Subcutaneous abdominal adipose tissue (tissue), 5 donors: ENCODE measurements around the gene HIRIP3.

Experiments
- H3K27ac ChIP-seq: one replicate; pipeline ENCODE4 v1.7.0; 2013; ENCODE audit warnings: low read depth, mild to moderate bottlenecking, inconsistent platforms, low read length, moderate library complexity
- H3K27me3 ChIP-seq, 5 donors: one replicate each; pipeline ENCODE4 v1.7.0; 2013; ENCODE audit warnings: low read length in 5 of 5, inconsistent platforms in 1 of 5; ENCODE audit not compliant: control insufficient read depth in 5 of 5, insufficient read depth in 4 of 5
- H3K36me3 ChIP-seq, 5 donors: one replicate each; pipeline ENCODE4 v1.7.0; 2013; ENCODE audit warnings: low read length in 5 of 5; ENCODE audit not compliant: control insufficient read depth in 5 of 5, insufficient read depth in 5 of 5
- H3K4me1 ChIP-seq, 5 donors: one replicate each; pipeline ENCODE4 v1.7.0; 2013; ENCODE audit warnings: low read length in 5 of 5, mild to moderate bottlenecking in 3 of 5, moderate library complexity in 1 of 5; ENCODE audit not compliant: control insufficient read depth in 5 of 5, insufficient read depth in 5 of 5
- H3K4me3 ChIP-seq, 5 donors: one replicate each; pipeline ENCODE4 v1.7.0; 2013; ENCODE audit warnings: low read length in 5 of 5, low read depth in 1 of 5
- H3K9ac ChIP-seq, 5 donors: one replicate each; pipeline ENCODE4 v1.7.0; 2013; ENCODE audit warnings: low read length in 5 of 5, mild to moderate bottlenecking in 4 of 5, moderate library complexity in 3 of 5
- H3K9me3 ChIP-seq, 5 donors: one replicate each; pipeline ENCODE4 v1.7.0; 2013; ENCODE audit warnings: low read length in 5 of 5; ENCODE audit not compliant: control insufficient read depth in 5 of 5
- donor health status: healthy.
- donor health status: healthy.
- donor health status: healthy.
- donor health status: healthy.
- donor health status: healthy.

HIRIP3 gene

GRCh38 chr16:29975134-29975538, 20.3 kb downstream of the HIRIP3 start:
- Histone ChIP-seq H3K27ac (peak overlapping the region; percentile 69), H3K9ac (peak overlapping the region; percentile 81 to 93 (median 87)), H3K9me3 (no peaks in the 10 kb centered on the region), H3K36me3 (peaks cover 5 to 37% (median 28%) of the 10 kb centered on the region in 5 donors), H3K4me3 (peak overlapping the region; percentile 86 to 98 (median 90)), H3K4me1 (peaks cover 14 to 69% (median 39%) of the 10 kb centered on the region in 5 donors), H3K27me3 (no peaks in the 10 kb centered on the region)

DNA sequence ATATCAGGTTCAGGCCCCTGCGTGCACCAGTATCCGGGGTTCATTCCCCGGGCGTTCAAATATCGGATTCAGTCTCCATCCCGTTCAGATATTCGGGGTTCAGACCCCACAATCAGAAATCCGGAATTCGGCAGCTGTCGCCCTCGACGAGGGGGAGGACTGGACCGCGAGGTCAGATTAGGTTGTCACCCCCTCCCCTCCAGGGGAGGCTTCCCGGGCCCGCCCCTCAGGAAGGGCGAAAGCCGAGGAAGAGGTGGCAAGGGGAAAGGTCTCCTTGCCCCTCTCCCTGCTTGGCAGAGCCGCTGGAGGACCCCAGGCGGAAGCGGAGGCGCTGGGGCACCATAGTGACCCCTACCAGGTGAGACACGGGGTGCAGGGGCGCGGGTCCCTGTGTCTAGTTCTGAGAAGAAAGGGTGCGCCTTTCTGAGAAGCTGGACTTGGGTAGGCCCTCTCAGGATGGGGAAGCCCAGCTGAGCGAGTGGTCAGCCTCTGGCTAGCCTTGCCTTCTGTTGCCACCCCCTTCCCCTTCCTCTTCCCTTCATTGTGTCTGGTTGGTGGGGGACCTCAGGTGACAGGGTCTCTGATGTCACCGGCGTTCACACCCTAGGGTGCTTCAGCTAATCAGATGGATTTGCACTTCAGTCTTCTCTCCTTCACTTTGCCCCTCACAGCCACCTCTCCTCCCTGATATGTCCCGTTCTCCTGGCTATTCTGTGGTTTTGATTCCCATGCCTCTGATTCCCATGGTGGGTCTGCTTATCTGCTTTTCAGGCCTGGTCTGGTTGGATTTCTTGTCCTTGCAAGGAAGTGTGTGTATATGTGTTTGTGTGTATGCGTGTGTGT, 20.9 kb downstream of the HIRIP3 start:
- no peaks in the 10 kb centered on the region for H3K9me3 ChIP-seq
- peaks cover 12 to 62% (median 39%) of the 10 kb centered on the region in 5 donors for H3K4me1 ChIP-seq

DNA sequence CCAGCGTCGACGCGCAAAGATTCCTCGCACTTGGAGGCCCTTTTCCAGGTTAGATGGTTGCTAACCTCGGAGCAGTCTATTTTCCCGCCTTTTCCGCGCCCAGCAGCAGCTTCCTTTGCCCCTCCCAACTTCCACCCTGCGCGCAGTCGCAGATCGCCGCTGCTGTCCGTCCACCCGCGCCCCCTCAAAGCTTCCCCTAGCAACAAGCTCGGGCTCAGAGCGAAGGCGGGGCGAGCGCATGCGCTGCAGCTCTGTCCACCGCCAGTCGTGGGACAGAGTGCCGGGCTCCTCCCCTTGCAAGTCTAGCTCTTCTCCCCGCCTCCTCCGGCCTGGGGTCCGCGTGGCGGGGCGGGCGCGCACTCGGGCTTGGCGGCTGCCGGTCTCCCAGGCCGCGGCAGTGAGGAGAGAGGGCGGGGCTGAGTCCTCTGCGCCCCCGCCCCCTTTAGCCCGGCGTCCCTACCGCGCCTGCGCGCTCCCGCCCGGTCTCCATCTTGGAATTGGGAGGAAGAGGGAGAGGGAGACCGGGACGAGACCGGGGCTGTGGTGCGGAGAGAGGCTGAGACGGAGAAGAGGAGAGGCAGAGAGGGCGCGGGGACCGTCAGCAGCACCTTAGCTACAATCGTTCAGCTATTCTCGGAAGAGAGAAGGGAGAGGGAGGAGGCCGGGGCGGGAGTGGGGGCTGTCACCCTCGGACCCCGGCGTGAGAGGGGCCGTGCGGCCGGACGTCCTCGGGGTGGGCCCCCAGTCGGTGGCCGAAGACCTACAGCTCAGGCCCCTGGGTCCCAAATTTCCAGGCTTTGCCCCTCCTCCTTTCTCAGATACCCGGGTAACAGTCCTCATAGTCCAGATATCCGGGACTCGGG, 21.8 kb downstream of the HIRIP3 start, which contains the start of gene TAOK2:
Gene TAOK2 (plus strand): TSS at position 485 of the 863 bp plus-strand sequence. CDS start 3,905 bp downstream, outside the sequence.
- Histone ChIP-seq H3K27me3 (no peaks in the 10 kb centered on the region), H3K4me3 (peak within 1 kb of the TSS; percentile 86 to 98 (median 90)), H3K36me3 (peaks cover under 1 to 36% (median 22%) of the 10 kb centered on the region in 5 donors), H3K9me3 (no peaks in the 10 kb centered on the region), H3K4me1 (peaks cover 12 to 53% (median 39%) of the 10 kb centered on the region in 5 donors), H3K9ac (peak within 1 kb of the TSS; percentile 81 to 93 (median 87)), H3K27ac (peak within 1 kb of the TSS; percentile 69)

More for the DNA sequence above, 20.9 kb downstream of the HIRIP3 start:
- peaks cover 0 to 37% (median 25%) of the 10 kb centered on the region in 5 donors for H3K36me3 ChIP-seq
- H3K9ac ChIP-seq, result peak overlapping the region; percentile 81 to 93 (median 87)
- no peaks in the 10 kb centered on the region for H3K27me3 ChIP-seq
- H3K4me3 ChIP-seq, result peak overlapping the region; percentile 86 to 98 (median 90)
- peak overlapping the region; percentile 69 for H3K27ac ChIP-seq

GRCh38 chr16:29972992-29973383, 22.4 kb downstream of the HIRIP3 start:
- peaks cover 6 to 36% (median 22%) of the 10 kb centered on the region in 5 donors for H3K36me3 ChIP-seq
- no peaks in the 10 kb centered on the region for H3K27me3 ChIP-seq
- peaks cover 12 to 47% (median 39%) of the 10 kb centered on the region in 5 donors for H3K4me1 ChIP-seq
- no peaks in the 10 kb centered on the region for H3K9me3 ChIP-seq
- H3K4me3 ChIP-seq, result peak overlapping the region in 2 of 5 donors; percentile 13 to 14
- H3K27ac ChIP-seq, result peak overlapping the region; percentile 16
- no peak overlapping the region for H3K9ac ChIP-seq

- Histone ChIP-seq H3K4me3 (no peak overlapping the region), H3K27me3 (no peaks in the 10 kb centered on the region), H3K27ac (peak overlapping the region; percentile 16), H3K4me1 (peaks cover 12 to 42% (median 37%) of the 10 kb centered on the region in 5 donors), H3K36me3 (peaks cover 6 to 34% (median 21%) of the 10 kb centered on the region in 5 donors), H3K9ac (no peak overlapping the region), H3K9me3 (no peaks in the 10 kb centered on the region)
These were observed 22.9 kb downstream of the HIRIP3 start for GRCh38 chr16:29972500-29972899.

DNA sequence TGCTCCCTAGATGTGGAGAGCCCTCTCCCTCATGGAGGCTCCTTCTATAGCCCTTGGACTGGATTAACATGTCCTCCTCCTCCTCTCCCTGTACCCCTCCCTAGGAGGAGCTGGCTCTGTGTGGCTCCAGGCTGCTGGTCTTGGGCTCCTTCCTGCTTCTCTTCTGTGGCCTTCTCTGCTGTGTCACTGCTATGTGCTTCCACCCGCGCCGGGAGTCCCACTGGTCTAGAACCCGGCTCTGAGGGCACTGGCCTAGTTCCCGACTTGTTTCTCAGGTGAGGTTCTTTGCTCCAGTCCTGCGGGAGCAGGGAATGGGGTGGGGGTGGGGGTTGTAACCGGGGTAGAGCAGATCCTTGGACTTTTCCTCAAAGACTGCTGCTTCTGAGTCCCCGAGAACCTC, 24.1 kb downstream of the HIRIP3 start:
- Histone ChIP-seq H3K36me3 (peaks cover 6 to 32% (median 21%) of the 10 kb centered on the region in 5 donors), H3K9me3 (no peaks in the 10 kb centered on the region), H3K4me1 (peaks cover 12 to 30% (median 27%) of the 10 kb centered on the region in 5 donors), H3K4me3 (no peak overlapping the region), H3K9ac (no peak overlapping the region), H3K27me3 (no peaks in the 10 kb centered on the region), H3K27ac (no peak overlapping the region)

- Histone ChIP-seq H3K27me3 (no peaks in the 10 kb centered on the region), H3K9me3 (no peaks in the 10 kb centered on the region), H3K9ac (no peak overlapping the region), H3K27ac (no peak overlapping the region), H3K36me3 (peaks cover 6 to 32% (median 21%) of the 10 kb centered on the region in 5 donors), H3K4me3 (no peak overlapping the region), H3K4me1 (peaks cover 0 to 11% (median 8%) of the 10 kb centered on the region in 5 donors)
These were observed 27.2 kb downstream of the HIRIP3 start for GRCh38 chr16:29968205-29968604.

DNA sequence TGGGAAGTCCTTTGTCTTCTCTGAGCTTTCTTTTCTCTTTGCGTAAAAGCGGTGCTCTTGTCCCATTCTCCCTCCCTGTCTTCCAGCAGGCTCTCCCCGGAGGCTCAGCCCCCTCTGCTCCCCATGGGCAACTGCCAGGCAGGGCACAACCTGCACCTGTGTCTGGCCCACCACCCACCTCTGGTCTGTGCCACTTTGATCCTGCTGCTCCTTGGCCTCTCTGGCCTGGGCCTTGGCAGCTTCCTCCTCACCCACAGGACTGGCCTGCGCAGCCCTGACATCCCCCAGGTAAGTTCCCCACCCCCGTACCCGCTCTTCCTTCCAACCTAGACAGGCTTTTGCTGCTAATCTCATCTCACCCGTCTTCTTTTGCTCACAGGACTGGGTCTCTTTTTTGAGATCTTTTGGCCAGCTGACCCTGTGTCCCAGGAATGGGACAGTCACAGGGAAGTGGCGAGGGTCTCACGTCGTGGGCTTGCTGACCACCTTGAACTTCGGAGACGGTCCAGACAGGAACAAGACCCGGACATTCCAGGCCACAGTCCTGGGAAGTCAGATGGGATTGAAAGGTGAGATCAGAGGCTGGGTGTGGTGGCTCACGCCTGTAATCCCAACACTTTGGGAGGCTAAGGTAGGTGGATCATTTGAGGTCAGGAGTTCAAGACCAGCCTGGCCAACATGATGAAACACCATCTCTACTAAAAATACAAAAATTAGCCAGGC, 32.2 kb downstream of the HIRIP3 start:
- H3K27ac ChIP-seq, result peak overlapping the region; percentile 88
- peak overlapping the region; percentile 77 to 97 (median 86) for H3K4me3 ChIP-seq
- H3K36me3 ChIP-seq, result peaks cover under 1 to 5% (median 4%) of the 10 kb centered on the region in 5 donors
- peaks cover 3 to 26% (median 24%) of the 10 kb centered on the region in 5 donors for H3K4me1 ChIP-seq
- no peaks in the 10 kb centered on the region for H3K9me3 ChIP-seq
- H3K27me3 ChIP-seq, result no peaks in the 10 kb centered on the region
- peak overlapping the region; percentile 70 to 91 (median 84) for H3K9ac ChIP-seq

DNA sequence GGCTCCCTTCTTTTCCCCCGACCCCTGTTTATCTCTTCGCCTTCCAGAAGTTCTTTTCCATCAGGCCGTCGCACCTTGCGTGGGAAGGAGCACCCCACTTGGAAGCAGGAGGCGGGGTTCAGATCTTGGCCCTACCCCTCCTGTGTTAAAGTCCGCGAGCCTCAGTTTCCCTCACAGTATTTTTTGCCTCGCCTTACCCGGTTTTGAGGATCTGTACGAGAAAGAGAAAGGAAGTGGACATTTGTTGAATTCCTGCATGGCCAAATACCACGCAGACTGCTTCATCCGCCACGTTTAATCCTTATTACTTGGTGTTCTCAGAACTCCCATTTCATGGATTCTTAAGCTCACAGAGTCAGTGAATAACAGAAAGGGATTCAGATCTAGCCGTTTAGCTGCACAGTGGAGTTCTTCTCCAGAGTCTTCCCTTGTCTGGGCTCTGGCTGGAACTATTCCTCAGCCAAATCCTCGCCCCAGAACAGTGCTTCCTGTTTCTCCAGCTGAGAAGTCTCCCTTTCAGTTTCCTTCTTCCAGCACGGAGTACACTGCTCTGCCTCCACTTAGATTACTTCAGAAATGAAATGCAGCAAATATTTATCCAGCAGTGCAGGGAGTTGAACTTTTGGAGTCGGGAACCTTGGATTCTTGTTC, 32.9 kb downstream of the HIRIP3 start:
- H3K9me3 ChIP-seq, result no peaks in the 10 kb centered on the region
- peak overlapping the region; percentile 77 to 97 (median 86) for H3K4me3 ChIP-seq
- peaks cover 3 to 26% (median 24%) of the 10 kb centered on the region in 5 donors for H3K4me1 ChIP-seq
- no peaks in the 10 kb centered on the region for H3K36me3 ChIP-seq
- peak overlapping the region; percentile 70 to 91 (median 84) for H3K9ac ChIP-seq
- no peaks in the 10 kb centered on the region for H3K27me3 ChIP-seq
- peak overlapping the region; percentile 88 for H3K27ac ChIP-seq
